Epithelial cell of proximal tubule (primary cell): ENCODE data around the gene OR1F1. TPM values are rescaled to one million over a fixed set of nuclear protein-coding genes. Genes with fewer than 3 reads are reported as not detected.

Source experiments
- DNase-seq: peaks from one replicate; pipeline ENCODE4 v3.0.0-alpha.2; 2011; ENCODE audit warnings: low read depth
- H3K4me3 ChIP-seq: 2 replicates; pipeline ENCODE4 v1.5.1; 2011; ENCODE audit warnings: low read depth, mild to moderate bottlenecking, low read length
- CTCF ChIP-seq: conservative IDR thresholded peaks from 2 replicates; pipeline ENCODE4 v1.5.1; 2012; ENCODE audit warnings: low read depth, mild to moderate bottlenecking, low read length
- total RNA-seq: library from RNA; depleted of rRNA; stranded (reverse); fragments of >200 nt; gene quantifications from 2 replicates; pipeline ENCODE4 v1.2.3, GENCODE V29; 2015

OR1F1 gene
- total RNA-seq, 1 donor from 2014 or later: 0.52 TPM

- no peak for DNase-seq
- no peak for TF ChIP-seq CTCF
- H3K4me3 ChIP-seq: peak overlapping the region; percentile 41
Measured at GRCh38 chr16:3170440-3171180, 17.4 kb upstream of the OR1F1 start.

- DNase-seq: no peak
- no peak for TF ChIP-seq CTCF
- peak overlapping the region; percentile 42 for H3K4me3 ChIP-seq
Measured at GRCh38 chr16:3171181-3171854, 16.7 kb upstream of the OR1F1 start.

- no peak for TF ChIP-seq CTCF
- peak overlapping the region; percentile 42 for H3K4me3 ChIP-seq
- DNase-seq: no peak
Measured at GRCh38 chr16:3171855-3172593, 16.0 kb upstream of the OR1F1 start.

GRCh38 chr16:3173892-3174617 lies 13.9 kb upstream of the OR1F1 start:
- H3K4me3 ChIP-seq: peak overlapping the region; percentile 42
- DNase-seq: no peak
- peak; percentile 61 for TF ChIP-seq CTCF

GRCh38 chr16:3174618-3175148 lies 13.3 kb upstream of the OR1F1 start:
- DNase-seq: no peak
- TF ChIP-seq CTCF: no peak
- H3K4me3 ChIP-seq: peak overlapping the region; percentile 32

- DNase-seq: no peak
- no peak for TF ChIP-seq CTCF
- peak overlapping the region; percentile 32 for H3K4me3 ChIP-seq
Measured at GRCh38 chr16:3175157-3176093, 12.6 kb upstream of the OR1F1 start.
